ENCODE data around the gene GABRB1. TPM values are rescaled to one million over a fixed set of nuclear protein-coding genes. Genes with fewer than 3 reads are reported as not detected.

Gene GABRB1
- total and polyA plus RNA-seq, 2 experiments from 2014 or later: 0.26 to 0.97 TPM

- no peaks in the 10 kb centered on the region for H3F3A ChIP-seq (replicated peaks; ENCODE audit: low read depth)
- ATAC-seq: no peak
- H3K9me3 Mint-ChIP-seq: no peaks in the 10 kb centered on the region
Measured at GRCh38 chr4:47218631-47219030, 187.3 kb downstream of the GABRB1 start.

More at GRCh38 chr4:47218631-47219030, 187.3 kb downstream of the GABRB1 start:
- Histone ChIP-seq H3K9me2 (ENCODE audit: insufficient read depth) (0 out of 2 replicates have a peak, but pooled peaks cover 6% of the 10 kb centered on the region), H3K27ac (ENCODE audit: low read depth) (no peak overlapping the region), H3K4me1 (ENCODE audit: insufficient read depth) (no peaks in the 10 kb centered on the region), H4K20me1 (replicated peaks; ENCODE audit: insufficient read depth) (no peaks in the 10 kb centered on the region), H3K79me2 (replicated peaks; ENCODE audit: insufficient read depth) (no peaks in the 10 kb centered on the region), H3K4me3 (no peak overlapping the region), H3K27me3 (ENCODE audit: insufficient read depth) (no peaks in the 10 kb centered on the region), H3K36me3 (ENCODE audit: insufficient read depth) (no peaks in the 10 kb centered on the region), H3K4me2 (no peak overlapping the region), H2AFZ (no peak overlapping the region)
- TF ChIP-seq, protein P1, sequence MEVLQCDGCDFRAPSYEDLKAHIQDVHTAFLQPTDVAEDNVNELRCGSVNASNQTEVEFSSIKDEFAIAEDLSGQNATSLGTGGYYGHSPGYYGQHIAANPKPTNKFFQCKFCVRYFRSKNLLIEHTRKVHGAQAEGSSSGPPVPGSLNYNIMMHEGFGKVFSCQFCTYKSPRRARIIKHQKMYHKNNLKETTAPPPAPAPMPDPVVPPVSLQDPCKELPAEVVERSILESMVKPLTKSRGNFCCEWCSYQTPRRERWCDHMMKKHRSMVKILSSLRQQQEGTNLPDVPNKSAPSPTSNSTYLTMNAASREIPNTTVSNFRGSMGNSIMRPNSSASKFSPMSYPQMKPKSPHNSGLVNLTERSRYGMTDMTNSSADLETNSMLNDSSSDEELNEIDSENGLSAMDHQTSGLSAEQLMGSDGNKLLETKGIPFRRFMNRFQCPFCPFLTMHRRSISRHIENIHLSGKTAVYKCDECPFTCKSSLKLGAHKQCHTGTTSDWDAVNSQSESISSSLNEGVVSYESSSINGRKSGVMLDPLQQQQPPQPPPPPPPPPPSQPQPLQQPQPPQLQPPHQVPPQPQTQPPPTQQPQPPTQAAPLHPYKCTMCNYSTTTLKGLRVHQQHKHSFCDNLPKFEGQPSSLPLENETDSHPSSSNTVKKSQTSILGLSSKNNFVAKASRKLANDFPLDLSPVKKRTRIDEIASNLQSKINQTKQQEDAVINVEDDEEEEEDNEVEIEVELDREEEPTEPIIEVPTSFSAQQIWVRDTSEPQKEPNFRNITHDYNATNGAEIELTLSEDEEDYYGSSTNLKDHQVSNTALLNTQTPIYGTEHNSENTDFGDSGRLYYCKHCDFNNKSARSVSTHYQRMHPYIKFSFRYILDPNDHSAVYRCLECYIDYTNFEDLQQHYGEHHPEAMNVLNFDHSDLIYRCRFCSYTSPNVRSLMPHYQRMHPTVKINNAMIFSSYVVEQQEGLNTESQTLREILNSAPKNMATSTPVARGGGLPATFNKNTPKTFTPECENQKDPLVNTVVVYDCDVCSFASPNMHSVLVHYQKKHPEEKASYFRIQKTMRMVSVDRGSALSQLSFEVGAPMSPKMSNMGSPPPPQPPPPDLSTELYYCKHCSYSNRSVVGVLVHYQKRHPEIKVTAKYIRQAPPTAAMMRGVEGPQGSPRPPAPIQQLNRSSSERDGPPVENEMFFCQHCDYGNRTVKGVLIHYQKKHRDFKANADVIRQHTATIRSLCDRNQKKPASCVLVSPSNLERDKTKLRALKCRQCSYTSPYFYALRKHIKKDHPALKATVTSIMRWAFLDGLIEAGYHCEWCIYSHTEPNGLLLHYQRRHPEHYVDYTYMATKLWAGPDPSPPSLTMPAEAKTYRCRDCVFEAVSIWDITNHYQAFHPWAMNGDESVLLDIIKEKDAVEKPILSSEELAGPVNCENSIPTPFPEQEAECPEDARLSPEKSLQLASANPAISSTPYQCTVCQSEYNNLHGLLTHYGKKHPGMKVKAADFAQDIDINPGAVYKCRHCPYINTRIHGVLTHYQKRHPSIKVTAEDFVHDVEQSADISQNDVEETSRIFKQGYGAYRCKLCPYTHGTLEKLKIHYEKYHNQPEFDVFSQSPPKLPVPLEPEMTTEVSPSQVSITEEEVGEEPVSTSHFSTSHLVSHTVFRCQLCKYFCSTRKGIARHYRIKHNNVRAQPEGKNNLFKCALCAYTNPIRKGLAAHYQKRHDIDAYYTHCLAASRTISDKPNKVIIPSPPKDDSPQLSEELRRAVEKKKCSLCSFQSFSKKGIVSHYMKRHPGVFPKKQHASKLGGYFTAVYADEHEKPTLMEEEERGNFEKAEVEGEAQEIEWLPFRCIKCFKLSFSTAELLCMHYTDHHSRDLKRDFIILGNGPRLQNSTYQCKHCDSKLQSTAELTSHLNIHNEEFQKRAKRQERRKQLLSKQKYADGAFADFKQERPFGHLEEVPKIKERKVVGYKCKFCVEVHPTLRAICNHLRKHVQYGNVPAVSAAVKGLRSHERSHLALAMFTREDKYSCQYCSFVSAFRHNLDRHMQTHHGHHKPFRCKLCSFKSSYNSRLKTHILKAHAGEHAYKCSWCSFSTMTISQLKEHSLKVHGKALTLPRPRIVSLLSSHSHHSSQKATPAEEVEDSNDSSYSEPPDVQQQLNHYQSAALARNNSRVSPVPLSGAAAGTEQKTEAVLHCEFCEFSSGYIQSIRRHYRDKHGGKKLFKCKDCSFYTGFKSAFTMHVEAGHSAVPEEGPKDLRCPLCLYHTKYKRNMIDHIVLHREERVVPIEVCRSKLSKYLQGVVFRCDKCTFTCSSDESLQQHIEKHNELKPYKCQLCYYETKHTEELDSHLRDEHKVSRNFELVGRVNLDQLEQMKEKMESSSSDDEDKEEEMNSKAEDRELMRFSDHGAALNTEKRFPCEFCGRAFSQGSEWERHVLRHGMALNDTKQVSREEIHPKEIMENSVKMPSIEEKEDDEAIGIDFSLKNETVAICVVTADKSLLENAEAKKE (CRISPR knock-in tag; IDR thresholded peaks at IDR 0.05): no peak
- TF ChIP-seq, protein P2, sequence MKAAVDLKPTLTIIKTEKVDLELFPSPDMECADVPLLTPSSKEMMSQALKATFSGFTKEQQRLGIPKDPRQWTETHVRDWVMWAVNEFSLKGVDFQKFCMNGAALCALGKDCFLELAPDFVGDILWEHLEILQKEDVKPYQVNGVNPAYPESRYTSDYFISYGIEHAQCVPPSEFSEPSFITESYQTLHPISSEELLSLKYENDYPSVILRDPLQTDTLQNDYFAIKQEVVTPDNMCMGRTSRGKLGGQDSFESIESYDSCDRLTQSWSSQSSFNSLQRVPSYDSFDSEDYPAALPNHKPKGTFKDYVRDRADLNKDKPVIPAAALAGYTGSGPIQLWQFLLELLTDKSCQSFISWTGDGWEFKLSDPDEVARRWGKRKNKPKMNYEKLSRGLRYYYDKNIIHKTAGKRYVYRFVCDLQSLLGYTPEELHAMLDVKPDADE (IDR thresholded peaks at IDR 0.05): no peak
- TF ChIP-seq CTCF (conservative IDR thresholded peaks at IDR 0.05; ENCODE audit: low read depth in 2 of 2): no peak
- no peak for TF ChIP-seq STAT1 (IDR thresholded peaks at IDR 0.05; ENCODE audit: unreplicated experiment)
- TF ChIP-seq ZNF114 (CRISPR knock-in tag; IDR thresholded peaks at IDR 0.05): no peak
- no peak for TF ChIP-seq EZH2phosphoT487 (IDR thresholded peaks at IDR 0.05; ENCODE audit: unreplicated experiment)
- TF ChIP-seq NANOG (IDR thresholded peaks at IDR 0.05; ENCODE audit: borderline replicate concordance): no peak
- no peak for TF ChIP-seq CREB1 (CRISPR knock-in tag; IDR thresholded peaks at IDR 0.05; ENCODE audit: low read depth)
- no peak for TF ChIP-seq REST (IDR thresholded peaks at IDR 0.05; ENCODE audit: unreplicated experiment)
- TF ChIP-seq JUNB (IDR thresholded peaks at IDR 0.05; ENCODE audit: unreplicated experiment): no peak
- no peak for TF ChIP-seq EZH2 (IDR thresholded peaks at IDR 0.05; ENCODE audit: low read depth, unreplicated experiment)
- Mint-ChIP-seq H3K27me3 (ENCODE audit: insufficient read depth, low read depth, poor library complexity) (no peaks in the 10 kb centered on the region), H3K4me1 (no peaks in the 10 kb centered on the region), H3K4me3 (no peak overlapping the region), H3K27ac (no peak overlapping the region), H3K36me3 (ENCODE audit: low read depth) (no peaks in the 10 kb centered on the region)
- no peak for DNase-seq (ENCODE audit: low spot score)

Data from GM23338 (cell line).